Glutamatergic neuron (in vitro differentiated cells): Measurements from ENCODE around the gene ZNF827. TPM values are rescaled to one million over a fixed set of nuclear protein-coding genes. Genes with fewer than 3 reads are reported as not detected.

Experiments used
- DNase-seq: peaks from one replicate; pipeline ENCODE4 v3.0.0; 2022
- H3K27ac Mint-ChIP-seq: one replicate; pipeline ENCODE4 v1.8.0; 2020; ENCODE audit warnings: mild to moderate bottlenecking, mixed read lengths, inconsistent platforms; ENCODE audit not compliant: unreplicated experiment
- H3K27me3 Mint-ChIP-seq: one replicate; pipeline ENCODE4 v1.8.0; 2020; ENCODE audit warnings: mild to moderate bottlenecking, moderate library complexity, mixed read lengths, inconsistent platforms; ENCODE audit not compliant: unreplicated experiment
- H3K36me3 Mint-ChIP-seq: one replicate; pipeline ENCODE4 v1.8.0; 2020; ENCODE audit warnings: mild to moderate bottlenecking, mixed read lengths, inconsistent platforms; ENCODE audit not compliant: unreplicated experiment
- H3K4me1 Mint-ChIP-seq: one replicate; pipeline ENCODE4 v1.8.0; 2020; ENCODE audit warnings: mild to moderate bottlenecking, low read depth, mixed read lengths, inconsistent platforms; ENCODE audit not compliant: unreplicated experiment
- H3K4me3 Mint-ChIP-seq: one replicate; pipeline ENCODE4 v1.8.0; 2020; ENCODE audit warnings: mild to moderate bottlenecking, mixed read lengths, inconsistent platforms; ENCODE audit not compliant: unreplicated experiment
- H3K9me3 Mint-ChIP-seq: one replicate; pipeline ENCODE4 v1.8.0; 2020; ENCODE audit warnings: mild to moderate bottlenecking, moderate library complexity, mixed read lengths, inconsistent platforms; ENCODE audit not compliant: unreplicated experiment
- CTCF ChIP-seq: fragments of 200-600 bp; sonication (generic); IDR thresholded peaks from one replicate; pipeline ENCODE4 v1.5.0; 2021; ENCODE audit not compliant: partially characterized antibody, unreplicated experiment
- total RNA-seq: library from RNA; stranded (reverse); fragmentation: NEBNext Ultra II Directional; extraction: Animal tissue kit (Norgen Biotek cat#: 25700); gene quantifications from one replicate; pipeline ENCODE4 v1.2.1, GENCODE V29; 2021; ENCODE audit not compliant: unreplicated experiment

The ZNF827 gene
- total RNA-seq, 1 donor from 2014 or later: 227 TPM

DNA sequence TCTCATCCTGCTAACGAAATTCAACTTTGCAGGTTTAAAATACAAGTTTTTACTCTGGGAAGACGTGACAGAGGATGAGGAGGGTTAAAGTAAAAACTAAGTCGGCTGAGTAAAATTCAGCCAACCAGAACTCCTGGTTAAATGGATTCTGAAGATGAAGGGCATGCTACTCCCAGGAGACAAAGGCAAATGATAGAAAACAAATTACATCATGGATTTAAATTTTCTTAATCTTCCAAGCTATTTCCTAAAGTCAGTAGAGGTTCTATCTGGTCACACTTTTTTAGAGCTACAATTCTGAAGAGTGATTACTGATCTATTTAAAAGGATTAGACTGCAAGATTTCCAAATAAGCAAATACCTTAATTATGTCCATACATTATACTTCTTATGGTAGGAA, 47.9 kb downstream of the ZNF827 start:
- peak overlapping the region; percentile 66 for H3K4me3 Mint-ChIP-seq
- peaks cover 6% of the 10 kb centered on the region for H3K27me3 Mint-ChIP-seq
- TF ChIP-seq CTCF: no peak
- no peak for DNase-seq
- H3K36me3 Mint-ChIP-seq: no peaks in the 10 kb centered on the region
- H3K4me1 Mint-ChIP-seq: peaks cover 49% of the 10 kb centered on the region
- H3K27ac Mint-ChIP-seq: peak overlapping the region; percentile 34
- peaks cover 3% of the 10 kb centered on the region for H3K9me3 Mint-ChIP-seq

- Mint-ChIP-seq H3K36me3 (no peaks in the 10 kb centered on the region), H3K4me1 (peaks cover 55% of the 10 kb centered on the region), H3K27ac (peak overlapping the region; percentile 75), H3K4me3 (peak overlapping the region; percentile 71), H3K27me3 (peaks cover 6% of the 10 kb centered on the region), H3K9me3 (peaks cover 6% of the 10 kb centered on the region)
- DNase-seq: no peak
- no peak for TF ChIP-seq CTCF
Measured at GRCh38 chr4:145888393-145888792, 50.2 kb downstream of the ZNF827 start.

DNA sequence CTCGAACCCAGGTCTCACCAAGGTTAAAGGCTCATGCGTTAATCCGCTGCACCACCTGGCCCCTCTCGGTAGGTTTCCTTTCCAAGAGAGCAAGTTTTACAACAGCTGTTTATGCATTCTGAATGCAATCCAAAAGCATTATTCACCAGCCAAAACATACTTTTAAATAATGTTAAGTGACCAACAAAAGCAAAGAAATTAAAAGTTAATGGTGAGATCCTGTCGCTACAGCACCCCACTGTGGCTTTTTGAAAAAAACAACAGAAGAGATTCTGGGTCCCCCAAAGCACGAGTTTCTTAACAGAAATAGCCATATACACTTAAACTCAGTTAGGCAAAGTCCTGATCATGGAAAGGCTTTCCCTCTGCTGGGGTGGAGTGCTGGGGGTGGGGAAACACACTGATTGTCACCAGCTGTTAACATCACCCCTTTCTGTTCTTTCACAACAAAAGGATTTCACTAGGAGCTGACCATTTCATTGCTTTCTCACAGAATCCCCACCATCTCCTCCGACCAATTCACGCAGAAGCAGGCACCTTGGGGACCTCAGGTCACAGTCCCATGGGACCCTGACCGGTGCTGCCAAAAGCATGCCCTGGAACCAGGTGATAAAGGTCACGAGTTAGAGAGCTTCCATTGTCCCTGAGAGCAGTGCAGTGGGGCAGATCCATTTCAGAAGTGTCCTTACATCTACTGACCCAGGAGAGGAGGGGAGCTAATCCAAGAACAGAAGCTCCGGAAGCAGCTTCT, 51.2 kb downstream of the ZNF827 start:
- Mint-ChIP-seq H3K27ac (peak overlapping the region; percentile 75), H3K9me3 (peaks cover 6% of the 10 kb centered on the region), H3K4me3 (peak overlapping the region; percentile 63), H3K36me3 (no peaks in the 10 kb centered on the region), H3K4me1 (peaks cover 54% of the 10 kb centered on the region), H3K27me3 (peaks cover 6% of the 10 kb centered on the region)
- no peak for DNase-seq
- no peak for TF ChIP-seq CTCF

- no peak for DNase-seq
- Mint-ChIP-seq H3K4me1 (peaks cover 60% of the 10 kb centered on the region), H3K27me3 (peaks cover 6% of the 10 kb centered on the region), H3K36me3 (no peaks in the 10 kb centered on the region), H3K4me3 (peak overlapping the region; percentile 63), H3K27ac (no peak overlapping the region), H3K9me3 (peaks cover 3% of the 10 kb centered on the region)
- TF ChIP-seq CTCF: no peak
Measured at GRCh38 chr4:145886871-145887240, 51.8 kb downstream of the ZNF827 start.

- H3K27ac Mint-ChIP-seq: no peak overlapping the region
- TF ChIP-seq CTCF: no peak
- H3K36me3 Mint-ChIP-seq: peaks cover 1% of the 10 kb centered on the region
- H3K27me3 Mint-ChIP-seq: peaks cover 6% of the 10 kb centered on the region
- DNase-seq: no peak
- peaks cover 62% of the 10 kb centered on the region for H3K4me1 Mint-ChIP-seq
- H3K9me3 Mint-ChIP-seq: peaks cover 3% of the 10 kb centered on the region
- H3K4me3 Mint-ChIP-seq: peak overlapping the region; percentile 60
Measured at GRCh38 chr4:145885666-145886065, 53.0 kb downstream of the ZNF827 start.
